HG02885 (cell line): Measurements from ENCODE around the gene ZBTB21.

Experiments
- ATAC-seq: cut with Tn5 transposase; IDR thresholded peaks from one replicate; pipeline ENCODE4 v1.9.1; 2021; ENCODE audit warnings: mild to moderate bottlenecking; ENCODE audit not compliant: unreplicated experiment, poor library complexity

The ZBTB21 gene

DNA sequence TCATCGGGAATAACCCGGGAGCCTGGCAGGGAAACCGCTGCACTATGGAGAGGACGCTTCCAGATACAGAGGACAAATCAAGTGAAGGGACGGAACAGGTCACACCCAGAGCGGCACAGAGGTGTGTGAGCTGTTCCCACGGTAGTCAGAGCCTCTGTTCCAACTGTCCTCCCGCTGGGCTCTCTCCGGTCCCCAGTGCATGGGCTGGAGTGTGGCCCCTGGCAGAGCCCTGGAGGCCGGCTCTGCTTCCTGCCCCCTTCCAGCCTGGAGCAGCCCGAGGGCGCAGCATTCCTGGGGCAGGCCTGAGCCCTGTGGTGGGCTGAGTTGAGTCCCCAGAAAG is 11.9 kb upstream of the ZBTB21 start:
- ATAC-seq, result no peak

DNA sequence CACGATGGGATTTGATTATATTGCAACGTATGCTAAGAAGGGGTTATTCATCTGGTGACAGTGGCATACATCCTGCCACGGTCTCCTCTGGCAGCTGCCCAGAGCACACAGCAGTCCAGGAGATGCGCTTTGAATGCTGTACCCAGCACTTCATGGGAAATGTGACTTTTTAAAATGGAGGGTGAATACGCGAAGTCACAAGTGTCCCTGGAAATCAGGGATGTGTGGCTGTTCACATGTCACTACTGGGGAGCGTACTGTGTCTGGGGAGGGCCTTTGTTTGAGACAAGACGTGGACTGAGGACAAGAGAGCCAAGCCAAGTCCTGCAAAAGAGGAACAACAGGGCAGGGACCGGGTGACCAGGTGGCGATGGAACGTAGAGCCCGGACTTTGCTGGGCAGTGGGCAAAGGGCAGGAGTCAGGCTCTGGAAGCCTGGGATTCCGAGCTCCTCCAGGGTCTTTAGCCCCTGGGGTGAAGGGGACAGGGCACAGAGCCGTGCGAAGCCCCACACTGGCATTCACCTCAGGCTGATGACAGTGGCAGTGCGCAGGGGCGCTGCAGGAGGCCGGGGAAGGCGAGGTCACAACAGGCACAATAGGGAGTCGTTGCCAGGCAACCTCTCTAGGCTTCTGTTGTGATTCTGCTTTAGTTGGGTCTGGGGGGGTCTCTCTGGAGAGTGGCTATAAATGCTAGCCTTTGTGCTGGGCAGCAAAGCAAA is 11.4 kb upstream of the ZBTB21 start:
- no peak for ATAC-seq

DNA sequence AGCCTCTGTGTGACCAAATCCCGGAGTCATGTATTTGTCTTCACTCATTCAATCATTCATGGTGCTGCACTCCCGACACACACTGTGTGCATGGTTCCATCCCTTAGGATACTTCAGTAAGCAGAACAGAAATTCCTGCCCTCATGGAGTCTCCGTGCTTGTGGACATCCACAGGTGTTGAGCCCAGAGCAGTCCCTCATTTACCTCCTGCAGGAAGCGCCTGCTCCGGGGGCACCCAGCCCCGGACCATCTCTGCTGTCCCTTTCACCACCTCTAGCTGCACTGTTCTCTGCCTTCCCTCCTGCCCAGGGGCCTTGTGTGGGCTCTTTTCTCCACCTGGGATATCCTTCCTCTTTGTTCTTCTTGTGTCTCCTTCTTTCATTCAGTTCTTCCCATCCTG is 9.5 kb upstream of the ZBTB21 start:
- no peak for ATAC-seq

DNA sequence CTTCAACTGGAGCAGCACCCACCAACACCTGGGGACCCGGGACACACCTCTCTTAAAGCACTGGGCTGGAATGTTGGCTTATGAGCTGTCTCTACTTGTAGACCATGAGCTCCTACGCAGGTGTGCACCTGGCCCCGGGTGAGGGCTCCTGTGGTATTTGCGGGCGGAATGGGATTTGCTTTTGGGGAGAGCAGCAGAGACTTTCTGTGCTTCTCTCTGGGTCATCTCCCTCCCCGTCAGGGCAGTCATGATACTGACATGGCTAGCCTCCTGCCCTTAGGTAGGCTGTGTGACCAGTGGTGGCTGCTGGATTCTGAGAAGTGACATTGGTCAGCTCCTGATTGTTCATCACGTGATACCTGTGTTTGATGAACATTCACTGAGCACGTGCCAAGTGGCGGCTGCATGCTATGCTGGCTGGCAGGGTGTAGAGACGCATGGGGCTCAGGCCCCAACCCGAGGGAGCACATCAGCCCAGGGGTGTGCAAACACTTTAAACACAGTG is 9.0 kb upstream of the ZBTB21 start:
- no peak for ATAC-seq

DNA sequence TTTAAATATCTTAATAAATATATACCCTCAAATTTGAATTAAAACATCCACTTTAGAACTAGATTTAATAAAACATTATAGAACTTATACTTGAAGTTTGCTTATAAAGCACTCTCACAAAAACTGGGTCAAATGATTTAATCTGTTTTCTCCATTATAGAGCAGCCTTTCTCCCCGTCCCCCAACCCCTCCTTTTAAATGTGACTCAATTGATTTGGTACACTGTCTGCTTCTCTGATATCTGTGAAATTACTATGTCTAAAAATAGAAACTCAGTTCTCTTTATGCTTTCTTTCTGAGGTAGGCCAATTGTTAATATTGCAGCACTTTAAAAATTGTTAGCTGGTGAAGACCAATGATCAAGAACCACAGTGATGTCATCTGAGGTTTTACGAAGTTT is 6.9 kb upstream of the ZBTB21 start:
- ATAC-seq, result no peak

DNA sequence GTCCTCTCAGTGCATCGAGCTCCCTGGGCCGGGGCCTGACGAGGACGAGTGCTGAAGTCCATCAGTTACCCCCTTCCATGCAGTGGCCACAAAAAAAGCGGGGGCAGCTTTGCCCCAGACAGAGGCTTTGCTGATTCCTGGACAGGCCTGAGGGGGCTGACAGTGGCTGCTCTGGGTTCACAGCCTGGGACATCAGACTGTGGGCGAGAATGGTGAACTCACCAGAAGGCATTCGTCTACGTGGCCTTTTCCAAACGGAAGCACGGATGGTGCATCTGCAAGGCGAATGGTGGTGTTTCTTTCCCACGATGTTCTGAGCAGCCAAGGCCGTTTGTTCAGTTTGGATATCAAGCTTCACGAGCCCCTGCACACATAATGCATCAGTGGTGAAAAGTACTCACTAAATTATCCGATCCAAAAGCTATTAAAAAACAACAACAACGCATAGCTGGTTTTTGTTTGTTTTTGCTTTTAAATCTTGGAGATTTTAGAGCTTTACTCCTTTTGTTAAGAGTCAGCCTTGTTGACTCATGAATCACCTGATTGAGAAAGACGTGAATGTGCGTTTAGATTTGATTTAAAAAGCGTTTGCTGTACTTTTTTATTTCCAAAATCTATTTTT is 6.3 kb upstream of the ZBTB21 start:
- ATAC-seq, result no peak

DNA sequence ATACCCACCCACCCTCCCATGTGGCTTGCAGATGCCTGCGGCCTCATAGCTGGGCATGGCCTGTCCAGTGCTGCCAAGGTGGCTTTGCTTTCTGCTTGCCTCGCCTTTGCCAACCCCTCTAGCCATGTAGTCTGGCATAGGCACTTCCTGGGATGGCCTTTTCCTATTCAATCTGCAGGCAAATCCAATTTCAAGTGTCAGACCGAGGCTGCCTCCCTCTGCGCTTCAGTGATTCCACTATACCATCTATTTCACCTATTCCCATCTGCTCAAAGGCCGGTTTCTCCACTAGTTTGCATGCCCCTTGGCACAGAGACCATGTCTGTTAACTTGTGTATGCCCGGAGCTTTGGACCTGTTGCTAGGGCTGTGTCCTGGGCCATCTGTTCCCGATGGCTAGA is 3.8 kb upstream of the ZBTB21 start:
- ATAC-seq, result no peak

DNA sequence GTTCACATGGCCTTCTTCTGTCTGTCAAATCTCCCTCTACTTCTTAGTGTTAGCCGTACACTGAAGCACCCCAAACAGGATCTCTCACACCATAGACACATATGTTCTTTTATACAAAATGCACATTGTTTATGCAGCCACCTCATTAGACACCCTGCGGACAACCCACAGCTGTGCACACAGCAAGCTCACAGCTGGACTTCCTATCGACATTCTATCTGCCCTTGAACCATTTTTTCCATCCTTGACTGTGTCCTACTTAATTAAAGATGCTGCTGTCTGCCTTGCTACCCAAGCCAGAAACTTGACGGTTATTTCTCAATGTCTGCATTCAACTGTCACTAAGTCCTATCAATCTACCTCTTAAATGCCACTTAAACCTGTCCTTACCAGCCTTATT is 3.2 kb upstream of the ZBTB21 start:
- ATAC-seq, result no peak

DNA sequence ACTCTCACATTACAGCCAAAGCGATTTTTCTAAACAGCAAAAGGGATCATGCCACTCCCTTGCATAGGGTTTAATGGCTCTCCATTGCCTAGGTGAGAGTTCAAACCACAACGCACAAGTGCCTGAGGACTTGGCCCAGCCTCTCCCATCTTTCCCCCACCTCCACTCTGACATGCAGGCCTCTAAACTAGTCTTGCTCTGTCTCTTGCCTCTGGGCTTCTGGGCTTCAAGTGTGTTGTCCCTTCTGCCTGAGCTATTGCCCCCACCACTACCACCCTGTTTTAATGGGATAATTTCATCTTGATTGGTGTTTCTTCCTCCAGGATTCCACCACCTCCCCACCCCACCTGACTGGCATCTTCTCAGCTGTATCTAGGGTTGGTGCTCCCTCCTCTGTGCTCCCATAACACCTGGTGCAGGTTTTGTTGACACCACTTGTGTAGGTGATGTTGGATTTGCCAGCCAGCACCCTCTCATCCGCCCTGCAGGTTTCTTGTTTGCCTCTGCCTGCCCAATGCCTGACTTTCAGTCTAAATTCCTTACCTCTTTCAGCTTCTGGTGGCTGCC is 2.7 kb upstream of the ZBTB21 start:
- ATAC-seq, result no peak

DNA sequence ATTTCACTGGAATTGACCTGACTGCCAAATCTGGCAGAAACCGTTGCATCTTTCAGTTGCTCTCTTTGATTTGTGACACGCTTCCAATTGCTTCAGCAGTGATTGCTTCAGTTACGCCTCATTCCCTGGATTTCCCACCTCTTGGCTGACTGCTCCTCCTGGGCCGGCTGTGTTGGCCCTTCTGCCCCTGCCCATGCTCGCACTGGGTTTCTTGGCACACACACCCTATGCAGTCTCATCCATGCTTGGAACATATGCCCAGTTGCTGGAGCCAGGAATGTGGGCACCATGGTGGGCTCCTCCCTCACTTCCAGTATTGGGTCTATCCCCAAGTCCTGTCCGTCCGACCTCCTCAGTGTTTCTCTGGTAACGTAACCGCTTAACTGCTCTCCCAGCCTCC is 2.2 kb upstream of the ZBTB21 start:
- ATAC-seq, result no peak

DNA sequence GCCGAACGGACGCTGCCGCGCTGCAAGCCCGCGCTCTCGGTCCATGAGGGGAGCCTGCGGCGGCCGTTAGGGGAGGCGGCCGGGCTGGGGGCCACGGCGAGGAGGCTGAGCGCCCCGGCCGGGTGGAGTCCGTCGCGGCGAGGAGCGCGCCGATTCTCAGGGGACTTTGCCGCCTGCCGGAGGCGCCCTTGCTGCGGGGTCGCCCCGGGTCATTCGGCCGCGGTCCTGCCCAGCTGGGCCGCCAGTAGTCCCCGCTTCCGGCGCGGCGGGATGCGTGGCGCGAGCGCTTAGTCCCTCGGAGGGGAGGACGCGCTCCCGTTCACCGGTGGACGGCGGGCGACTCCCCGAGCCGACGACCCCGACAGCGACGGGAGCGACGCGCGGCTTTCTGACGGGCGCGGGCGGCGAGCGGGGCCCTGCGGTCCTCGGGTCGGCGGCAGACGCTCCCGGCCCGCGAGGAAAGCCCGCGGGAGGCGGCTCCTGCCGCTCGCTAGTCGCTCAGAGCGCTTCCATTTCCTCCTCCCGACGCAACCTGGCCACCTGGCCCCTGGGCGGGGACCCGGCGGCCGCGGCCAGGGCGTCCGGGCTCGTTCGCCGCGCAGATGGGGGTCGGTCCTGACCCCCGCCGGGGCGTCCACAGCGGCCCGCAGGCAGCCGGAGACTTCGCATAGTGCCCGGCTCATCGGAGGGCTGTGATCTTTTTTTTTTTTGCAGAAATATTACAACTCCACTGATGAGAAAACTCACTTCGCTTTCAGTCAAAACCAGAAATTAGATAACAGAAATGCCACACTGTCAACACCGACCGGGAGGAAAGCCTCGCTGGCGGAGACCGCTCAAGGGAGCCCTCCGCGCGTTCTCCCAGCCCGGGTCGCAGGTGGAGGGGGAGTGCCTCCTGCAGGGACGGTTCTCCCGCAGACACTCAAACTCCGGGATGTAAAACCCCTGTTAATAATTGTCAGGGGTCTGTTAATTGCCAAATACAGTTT is 641 bp upstream of the ZBTB21 start:
- ATAC-seq, result peak; percentile 15

DNA sequence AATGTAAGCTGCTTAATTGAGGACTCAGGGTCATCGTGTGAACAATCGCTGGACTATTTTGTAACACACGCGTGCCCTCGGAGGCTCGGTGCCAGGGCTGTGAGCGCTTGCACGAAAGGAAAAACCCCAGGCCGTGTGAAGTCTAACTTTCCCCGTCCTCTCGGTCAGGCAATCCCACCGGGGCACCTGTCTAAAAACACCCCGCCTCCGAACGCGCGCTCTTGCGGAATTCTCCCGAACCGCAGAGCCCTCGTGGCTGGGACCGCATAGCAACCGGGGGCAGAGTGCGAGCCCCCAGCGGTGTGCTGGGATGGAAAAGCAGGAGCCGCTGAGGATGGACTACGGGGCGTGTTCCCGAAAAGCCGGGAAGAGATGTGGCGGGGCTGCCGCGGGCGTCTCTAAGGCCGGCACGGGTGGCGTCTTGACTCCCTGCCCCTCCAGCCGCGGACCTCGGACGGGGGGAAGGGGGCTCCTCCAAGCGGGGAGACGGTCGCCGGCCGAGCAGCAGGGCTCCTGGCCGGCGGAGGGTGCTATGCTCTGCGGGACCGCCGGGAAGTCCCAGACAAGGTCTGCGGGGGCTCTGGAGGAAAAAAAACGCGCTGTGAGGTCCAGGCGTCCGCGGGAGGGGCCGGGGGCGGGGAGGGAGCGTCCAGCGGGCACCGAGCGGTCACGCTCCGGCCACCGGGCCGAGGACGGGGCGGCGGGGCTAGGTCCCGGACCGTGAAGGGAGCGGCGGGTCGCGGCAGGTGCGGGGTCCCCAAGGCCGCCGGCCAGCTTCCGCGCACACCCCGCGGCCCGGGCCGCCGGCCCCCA is 936 bp downstream of the ZBTB21 start:
- peak; percentile 24 for ATAC-seq

DNA sequence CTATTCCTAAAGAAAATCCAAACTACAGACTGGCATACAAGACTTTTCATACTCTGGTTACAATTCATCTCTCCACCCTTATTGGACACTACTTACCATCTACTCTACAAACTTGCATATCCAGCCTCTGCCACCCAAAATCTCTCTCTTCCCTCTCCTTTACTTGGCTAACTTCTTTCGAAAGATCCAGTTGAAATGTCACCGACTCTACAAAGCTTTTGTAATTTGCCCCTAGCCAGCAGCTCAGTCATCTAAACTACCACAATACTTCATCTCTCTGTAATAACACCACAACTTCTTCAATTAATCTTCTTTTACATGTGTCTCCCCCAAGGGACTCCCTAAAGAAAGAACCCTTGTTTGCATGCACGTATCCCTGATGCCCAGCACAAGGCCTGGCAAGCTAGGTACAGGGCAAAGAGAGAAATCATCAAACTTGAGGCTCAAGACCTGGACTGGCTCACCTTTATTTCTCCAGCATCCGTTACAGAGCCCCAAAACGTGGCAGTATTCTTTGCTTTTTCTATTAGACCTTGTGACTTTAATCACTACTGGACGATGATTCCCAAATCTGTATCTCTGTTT is 2.7 kb downstream of the ZBTB21 start:
- ATAC-seq, result no peak

DNA sequence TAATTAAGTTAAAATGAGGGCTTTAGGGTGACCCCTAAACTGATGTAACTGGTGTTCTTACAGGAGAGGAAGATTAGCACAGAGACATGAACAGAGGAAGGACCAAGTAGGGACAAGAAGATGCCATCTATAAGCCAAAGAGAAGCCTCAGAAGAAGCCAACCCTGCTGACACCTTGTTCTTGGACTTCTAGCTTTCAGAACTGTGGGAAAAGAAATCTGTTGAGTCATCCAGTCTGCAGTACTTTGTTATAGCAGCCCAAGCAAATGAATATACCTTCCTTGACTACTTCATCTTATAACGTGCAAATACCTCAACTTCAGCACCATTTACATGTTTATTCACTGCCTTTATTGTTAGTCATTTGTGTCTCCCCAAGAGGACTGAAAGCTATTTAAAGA is 3.4 kb downstream of the ZBTB21 start:
- ATAC-seq, result no peak

DNA sequence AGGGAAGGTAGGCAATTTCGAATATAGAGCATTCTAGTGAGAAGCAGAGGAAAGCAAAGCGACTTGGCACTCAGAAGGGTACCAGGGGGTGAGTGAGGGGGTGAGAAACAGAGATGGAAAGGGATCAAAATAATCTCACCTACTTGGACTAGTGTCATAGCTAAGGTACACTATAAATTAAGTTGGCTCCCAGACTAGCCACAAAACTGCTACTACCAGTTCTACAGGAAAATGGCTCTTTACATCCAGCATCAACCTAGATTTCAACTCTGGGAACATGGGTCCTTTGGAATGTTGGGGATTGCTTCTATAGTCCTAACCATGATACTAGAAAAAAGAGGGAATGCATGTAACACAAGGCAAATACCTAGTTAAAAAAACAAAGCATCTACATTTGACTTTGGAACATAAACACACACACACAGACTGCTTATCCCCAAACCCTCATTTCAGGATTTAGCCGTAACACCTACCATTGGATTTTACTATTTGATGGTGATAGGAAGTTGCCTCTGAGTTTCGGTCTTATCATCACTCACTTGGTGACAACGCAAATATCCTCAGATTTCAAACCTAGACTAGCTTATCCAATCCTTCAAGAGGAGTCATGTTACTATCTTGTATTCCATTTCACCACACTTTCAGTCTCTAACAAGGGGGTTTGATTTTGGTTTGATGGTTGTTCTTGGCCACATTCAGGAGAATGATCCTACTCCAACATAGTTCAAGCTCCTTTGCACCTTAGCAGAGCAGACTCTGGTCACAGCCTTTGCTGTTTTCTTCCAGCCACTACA is 5.6 kb downstream of the ZBTB21 start:
- ATAC-seq, result no peak

DNA sequence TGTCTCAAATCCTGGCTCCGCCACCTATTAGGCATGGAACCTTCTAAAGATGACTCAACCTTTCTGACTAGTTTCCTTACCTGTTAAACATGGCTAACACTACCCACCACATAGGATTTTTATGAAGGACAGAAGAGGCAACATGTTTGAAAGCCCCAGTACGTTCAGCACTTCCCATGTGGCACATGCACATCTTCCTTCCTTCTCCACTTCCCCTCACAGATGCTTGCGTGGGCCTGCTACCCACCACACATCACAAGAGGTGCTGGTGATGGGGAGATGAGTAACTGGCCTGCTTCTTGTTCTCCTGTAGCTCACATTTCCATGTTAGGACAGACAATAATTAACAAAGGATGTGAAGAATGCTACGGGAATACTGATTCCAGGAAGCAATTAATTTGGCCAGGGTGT is 7.1 kb downstream of the ZBTB21 start:
- no peak for ATAC-seq

DNA sequence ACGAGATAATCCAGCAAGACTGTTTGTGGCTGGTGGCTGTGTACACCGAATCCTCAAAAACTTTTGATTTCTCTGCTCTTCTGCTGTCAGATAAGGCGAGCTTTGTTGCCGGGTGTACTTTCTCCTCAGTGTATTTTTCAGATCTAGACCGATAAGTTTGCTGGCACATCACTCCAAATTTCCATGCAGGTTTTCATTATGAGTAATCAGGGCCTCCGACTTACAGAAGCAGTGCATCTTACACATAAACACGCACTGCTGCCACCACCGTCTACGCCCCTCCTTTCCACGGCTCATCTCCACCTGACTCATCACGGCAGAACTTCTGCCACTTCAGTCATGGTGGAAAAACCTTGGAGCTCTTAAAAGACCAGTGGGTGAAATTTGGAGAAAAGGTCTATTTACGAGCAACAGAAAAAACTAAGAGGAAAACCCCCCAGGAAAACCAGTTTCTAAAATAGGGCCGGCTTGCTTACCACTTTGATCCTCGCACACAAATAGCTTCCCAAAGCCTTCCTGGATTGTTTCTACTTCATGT is 7.7 kb downstream of the ZBTB21 start:
- ATAC-seq, result peak; percentile 88

DNA sequence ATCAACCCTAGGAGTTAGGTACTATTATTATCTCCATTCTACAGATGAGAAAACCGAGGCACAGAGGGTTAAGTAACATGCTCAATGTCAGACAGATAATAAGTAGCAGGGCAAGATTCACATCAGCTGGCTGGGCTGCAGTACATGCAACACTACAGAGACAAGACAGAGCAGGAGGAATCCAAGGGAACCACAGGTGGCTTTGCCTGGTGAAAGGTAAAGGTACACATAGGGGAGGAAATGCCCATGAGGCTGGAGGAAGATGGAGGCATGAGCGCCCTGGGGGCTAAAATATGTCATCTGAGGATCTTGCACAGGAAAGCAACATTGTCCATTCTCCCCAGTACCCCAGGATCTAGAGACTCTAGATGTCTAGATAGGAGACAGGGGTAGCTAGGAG is 8.4 kb downstream of the ZBTB21 start:
- no peak for ATAC-seq

DNA sequence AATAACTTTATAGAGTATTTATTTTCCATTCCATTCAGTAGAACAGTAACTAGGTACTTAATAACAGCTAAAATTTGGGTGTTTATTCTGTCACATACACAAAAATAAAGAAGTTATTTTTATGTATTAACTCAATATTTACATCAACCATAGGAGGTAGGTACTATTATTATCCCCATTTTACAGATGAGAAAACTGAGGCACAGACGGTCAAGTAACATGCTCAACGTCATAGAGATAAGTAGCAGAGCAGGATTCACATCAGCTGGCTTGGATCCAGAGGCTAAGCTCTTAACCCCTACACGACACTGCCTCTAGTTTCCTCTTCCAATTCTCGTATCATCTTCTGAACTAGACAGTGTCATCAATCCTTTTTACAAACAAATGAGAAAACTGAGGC is 9.3 kb downstream of the ZBTB21 start:
- no peak for ATAC-seq
